Bone marrow (tissue), 2 donors: ENCODE measurements around the gene SP6.

Experiments
- DNase-seq, 2 donors: peaks; one replicate each; lab custom pipeline; 2025; lab: John Stamatoyannopoulos, UW

The SP6 gene

DNA sequence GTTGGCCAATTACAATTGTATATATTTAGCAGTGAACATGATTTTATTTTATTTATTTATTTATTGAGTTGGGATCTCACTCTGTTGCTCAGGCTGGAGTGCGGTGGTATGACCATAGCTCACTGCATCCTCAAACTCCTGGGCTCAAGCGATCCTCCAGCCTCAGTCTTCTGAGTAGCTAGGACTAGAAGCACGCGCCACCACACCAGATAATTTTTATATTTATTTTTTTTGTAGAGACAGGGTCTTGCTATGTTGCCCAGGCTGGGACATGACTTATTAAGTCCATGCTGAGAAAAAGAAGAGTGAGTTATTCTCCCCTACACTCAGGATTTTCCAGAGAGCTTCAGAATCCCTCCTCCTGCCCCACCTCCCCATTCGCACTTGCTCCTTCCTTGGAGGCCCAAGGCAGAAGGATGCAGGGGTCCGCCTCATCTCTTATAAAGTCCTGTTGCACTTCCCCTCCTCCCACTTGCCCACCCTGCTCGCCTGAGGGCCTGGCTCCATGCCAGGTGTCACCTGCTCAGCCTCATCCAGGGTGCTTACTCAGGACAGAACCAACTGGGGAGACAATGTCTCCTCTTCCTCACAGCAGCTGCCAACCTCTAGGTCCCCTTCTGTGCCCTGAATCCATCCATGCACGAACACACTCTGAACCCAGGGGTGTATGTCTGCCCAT lies 29.0 kb upstream of the SP6 start:
- DNase-seq: no peak

GRCh38 chr17:47879028-47879585 lies 28.1 kb upstream of the SP6 start:
- DNase-seq: peak in 1 of 2 donors; percentile 32

- no peak for DNase-seq
Measured at GRCh38 chr17:47878203-47879027, 27.5 kb upstream of the SP6 start.

- peak in 1 of 2 donors; percentile 80 for DNase-seq
Measured at GRCh38 chr17:47877368-47878034, 26.5 kb upstream of the SP6 start.

DNA sequence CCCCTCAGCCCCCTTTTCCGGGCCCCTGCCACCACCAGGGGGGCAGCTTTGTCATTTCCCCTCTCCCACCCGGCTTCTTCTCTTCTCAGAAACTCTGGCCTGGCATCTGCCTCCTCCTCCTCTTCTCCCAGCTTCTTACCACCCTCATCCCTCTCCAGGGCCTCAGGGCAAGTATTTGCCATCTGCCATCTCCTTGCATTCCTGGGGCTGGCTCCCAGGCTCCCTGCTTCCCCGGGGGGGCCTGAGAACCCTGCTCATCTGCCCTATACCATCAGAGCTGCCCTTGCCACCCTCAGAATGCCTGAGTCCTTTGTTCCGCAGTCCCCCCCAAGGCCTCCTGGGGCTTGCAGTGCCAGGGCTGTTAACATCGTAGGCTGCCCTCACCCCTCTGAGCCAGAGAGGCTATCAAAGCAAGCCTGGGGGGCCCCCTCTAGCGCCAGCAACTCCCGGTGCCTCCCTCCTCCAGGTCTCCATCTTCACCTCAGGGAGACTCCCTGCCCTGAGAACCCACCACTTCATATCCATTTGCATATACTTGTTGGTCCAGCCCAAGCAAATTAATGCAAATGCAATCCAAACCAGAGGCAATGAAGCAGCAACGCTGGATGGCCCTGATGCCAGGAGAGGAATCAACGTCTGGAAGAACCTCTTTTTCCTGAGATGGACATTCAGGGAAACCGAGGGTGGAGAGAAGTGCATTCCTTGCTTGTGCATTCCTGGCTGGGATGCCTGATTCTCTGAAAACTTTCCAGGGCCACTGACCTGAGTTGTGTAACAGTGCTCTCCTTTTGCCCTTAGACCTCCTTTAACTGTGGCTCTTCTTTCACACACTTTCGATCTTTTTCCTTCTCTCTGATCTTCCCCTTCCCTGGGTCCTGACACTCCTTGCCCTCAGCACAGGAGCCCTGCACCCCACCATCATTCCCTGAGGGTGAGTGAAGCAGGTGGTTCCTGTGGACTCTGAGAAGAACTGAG lies 24.3 kb upstream of the SP6 start:
- no peak for DNase-seq

DNA sequence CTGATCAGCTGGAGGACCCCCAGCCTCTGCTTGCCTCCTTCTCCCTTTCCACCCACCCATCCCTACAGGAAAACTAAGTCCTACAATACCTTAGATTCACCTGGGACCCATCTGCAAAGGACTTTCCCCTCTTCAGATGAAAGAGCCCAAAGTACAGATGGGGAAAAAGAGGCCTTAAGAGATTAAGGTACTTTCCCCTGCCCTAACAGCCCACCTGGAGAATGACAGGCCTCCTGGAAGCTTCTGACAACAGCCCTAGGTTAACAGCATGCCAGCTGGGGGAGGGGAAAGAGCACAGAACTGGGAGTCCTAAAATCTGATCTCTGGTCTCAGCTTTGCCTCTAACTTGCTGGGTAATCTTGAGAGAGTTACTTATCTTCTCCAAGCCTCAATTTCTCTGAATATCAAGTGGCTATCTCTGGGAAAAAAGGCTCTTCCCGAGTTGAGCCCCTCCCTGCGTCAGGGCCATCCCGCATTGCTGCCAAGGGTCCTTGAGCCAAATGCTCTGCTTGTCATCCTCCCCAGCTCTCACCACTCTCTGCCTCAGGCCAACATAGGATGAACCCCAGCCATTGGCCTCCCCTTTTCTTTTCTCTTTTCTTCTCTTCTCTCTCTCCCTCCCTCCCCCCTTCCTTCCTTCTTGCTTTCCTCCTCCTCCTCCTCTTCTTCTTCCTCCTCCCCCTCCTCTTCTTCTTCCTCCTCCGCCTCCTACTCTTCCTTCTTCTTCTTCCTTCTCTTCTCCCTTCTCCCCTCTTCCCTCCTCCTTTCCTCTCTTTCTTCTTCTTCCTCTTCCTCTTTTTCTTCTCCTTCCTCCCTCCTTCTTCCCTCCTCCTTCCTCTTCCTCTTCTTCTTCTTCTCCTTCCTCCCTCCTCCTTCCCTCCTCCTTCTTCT lies 22.5 kb upstream of the SP6 start:
- DNase-seq: no peak

DNA sequence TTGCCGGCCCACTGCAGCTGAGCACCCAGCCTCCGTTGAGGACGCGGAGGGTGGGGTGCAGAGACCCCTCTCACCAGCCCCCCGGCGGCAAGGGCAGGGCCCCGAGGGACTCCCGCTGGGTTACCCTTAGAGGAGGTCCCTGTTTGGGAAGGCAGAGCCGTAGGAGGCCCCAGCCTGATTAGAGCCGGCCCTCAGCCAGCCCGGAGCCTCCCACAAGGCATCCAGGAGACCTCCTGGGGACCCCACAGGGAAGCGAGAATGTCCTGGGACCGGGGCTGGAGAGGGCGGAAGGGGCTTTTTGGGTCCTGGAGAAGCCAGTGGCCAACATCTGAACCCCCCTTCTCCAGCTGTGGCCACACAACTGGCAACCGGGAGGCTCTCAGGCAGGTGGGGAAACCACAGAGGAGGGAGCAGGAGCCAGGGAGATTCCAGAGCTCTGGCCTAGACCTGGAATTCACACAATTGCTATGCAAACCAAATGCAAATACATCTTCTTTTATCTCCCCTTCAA lies 21.7 kb upstream of the SP6 start:
- DNase-seq: no peak

DNA sequence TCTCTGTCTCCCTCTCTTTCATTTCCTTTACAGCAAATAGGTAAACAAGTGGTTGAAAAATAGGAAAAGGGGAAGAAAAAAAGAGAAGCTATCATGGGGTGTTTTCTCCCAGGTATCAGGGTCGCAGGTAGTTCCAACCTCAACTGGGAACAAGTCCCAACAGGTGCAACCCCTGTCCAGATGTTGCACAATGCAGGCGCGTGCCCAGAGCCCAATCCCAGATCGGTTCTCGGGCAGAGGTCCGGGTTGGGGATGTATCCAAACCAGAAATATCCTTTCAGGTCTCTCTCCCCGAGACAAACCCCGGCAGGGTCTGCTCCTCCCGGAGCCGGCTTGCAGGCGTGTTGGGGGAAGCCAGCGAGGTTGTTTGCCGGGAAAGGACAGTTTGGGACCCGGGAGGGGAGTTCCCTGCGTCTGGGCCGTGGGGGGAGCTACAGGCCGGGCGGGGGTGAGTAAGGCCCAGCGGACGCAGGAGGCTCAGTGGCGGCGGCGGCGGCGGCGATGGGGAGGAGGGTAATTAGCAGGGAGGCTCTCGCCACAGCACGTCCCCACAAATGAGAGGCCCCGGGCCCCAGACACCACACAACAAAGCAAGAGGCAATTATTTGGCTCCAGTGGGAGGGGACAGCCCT lies 21.2 kb upstream of the SP6 start:
- DNase-seq: no peak

GRCh38 chr17:47871048-47871447 lies 20.1 kb upstream of the SP6 start:
- no peak for DNase-seq

- DNase-seq: no peak
Measured at GRCh38 chr17:47870056-47870455, 19.1 kb upstream of the SP6 start.

GRCh38 chr17:47869114-47869513 lies 18.2 kb upstream of the SP6 start:
- no peak for DNase-seq

GRCh38 chr17:47867813-47868533 lies 17.0 kb upstream of the SP6 start:
- no peak for DNase-seq

GRCh38 chr17:47866941-47867340 lies 16.0 kb upstream of the SP6 start:
- no peak for DNase-seq

- peak in 1 of 2 donors; percentile 17 for DNase-seq
Measured at GRCh38 chr17:47864791-47865216, 13.8 kb upstream of the SP6 start.

- peak in 1 of 2 donors; percentile 16 for DNase-seq
Measured at GRCh38 chr17:47862621-47863440, 11.9 kb upstream of the SP6 start.

DNA sequence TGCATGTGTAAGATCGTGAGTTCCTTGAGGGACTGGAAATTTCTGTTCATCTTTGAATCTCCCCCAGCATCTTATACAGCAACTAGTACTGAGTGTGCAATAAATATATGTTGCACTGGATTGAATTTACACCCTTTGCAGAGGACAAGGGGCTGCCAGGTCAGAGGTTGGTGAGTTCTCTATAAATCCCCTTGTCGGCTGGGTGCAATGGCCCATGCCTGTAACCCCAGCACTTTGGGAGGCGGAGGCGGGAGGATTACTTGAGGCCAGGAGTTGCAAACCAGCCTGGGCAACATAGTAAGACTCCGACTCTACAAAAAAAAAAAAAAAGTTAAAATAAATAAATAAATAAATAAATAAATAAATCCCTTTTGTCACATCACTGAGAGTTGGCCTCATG lies 9.4 kb upstream of the SP6 start:
- no peak for DNase-seq

- peak in 1 of 2 donors; percentile 17 for DNase-seq
Measured at GRCh38 chr17:47857551-47858455, 6.8 kb upstream of the SP6 start.
